Left ventricle myocardium inferior (tissue), 1 donor: ENCODE measurements around the gene NKX6-2. TPM values are rescaled to one million over a fixed set of nuclear protein-coding genes. Genes with fewer than 3 reads are reported as not detected.
A peak's percentile ranks its signal among the peaks of the same experiment; 100 is the strongest.

Experiments
- DNase-seq: peaks from one replicate; pipeline ENCODE4 v3.0.0-alpha.2; 2020
- H3K27ac ChIP-seq: fragments of 200-600 bp; replicated peaks from 2 replicates; pipeline ENCODE4 v1.8.0; 2021
- H3K27me3 ChIP-seq: fragments of 200-600 bp; 2 replicates; pipeline ENCODE4 v1.8.0; 2021; ENCODE audit warnings: low read depth
- H3K36me3 ChIP-seq: fragments of 200-600 bp; 2 replicates; pipeline ENCODE4 v1.8.0; 2021
- H3K4me1 ChIP-seq: fragments of 200-600 bp; 2 replicates; pipeline ENCODE4 v1.8.0; 2021
- H3K4me3 ChIP-seq: fragments of 200-600 bp; 2 replicates; pipeline ENCODE4 v1.8.0; 2021; ENCODE audit warnings: mild to moderate bottlenecking, moderate library complexity
- H3K9me3 ChIP-seq: fragments of 200-600 bp; replicated peaks from 2 replicates; pipeline ENCODE4 v1.8.0; 2021
- intact Hi-C: fragments of 100-400 bp; cut with micrococcal nuclease; formaldehyde crosslinking; loops from one replicate; pipeline ENCODE4 v1.11.0; 2022
- total RNA-seq: library from RNA; stranded (reverse); fragmentation: NEBNext Ultra II Directional; extraction: Animal tissue kit (Norgen Biotek cat#: 25700); gene quantifications from one replicate; pipeline ENCODE4 v1.2.1, GENCODE V29; 2021
- TF ChIP-seq, protein P1 (sequence below): fragments of 200-600 bp; IDR thresholded peaks from 2 replicates; pipeline ENCODE4 v1.8.0; 2021; ENCODE audit warnings: antibody characterized with exemption, mild to moderate bottlenecking, borderline replicate concordance
- donor health status: DM: no; HTN: yes; CAD: no; lungs with severe emphysema.

The NKX6-2 gene
- total RNA-seq, 1 donor from 2014 or later: not detected

DNA sequence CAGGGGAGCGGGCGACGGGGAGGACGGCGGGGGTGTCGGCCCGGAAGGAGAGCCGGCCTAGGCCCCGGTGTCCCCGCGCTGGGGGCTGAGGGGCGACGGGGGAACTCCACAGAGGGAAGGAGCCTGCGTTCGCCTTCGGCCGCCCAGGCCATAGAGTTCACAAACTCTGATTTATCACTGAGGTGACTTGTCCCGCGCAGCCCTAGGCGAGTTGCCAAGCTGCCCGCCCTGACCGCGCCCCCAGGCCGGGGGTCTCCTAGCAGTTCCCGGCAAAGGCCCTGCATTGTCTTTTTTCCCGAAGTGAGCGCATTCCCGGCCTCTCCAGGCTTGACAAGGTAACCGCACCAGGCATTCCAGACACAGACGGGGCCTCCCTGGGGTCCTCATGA is 2.9 kb upstream of the NKX6-2 start:
- Histone ChIP-seq H3K27ac (no peak overlapping the region), H3K27me3 (peaks cover 90% of the 10 kb centered on the region), H3K4me3 (no peak overlapping the region), H3K4me1 (peaks cover 43% of the 10 kb centered on the region), H3K36me3 (peaks cover 2% of the 10 kb centered on the region), H3K9me3 (no peaks in the 10 kb centered on the region)
- intact Hi-C loops: no loop called here
- DNase-seq: no peak
- TF ChIP-seq, protein P1, sequence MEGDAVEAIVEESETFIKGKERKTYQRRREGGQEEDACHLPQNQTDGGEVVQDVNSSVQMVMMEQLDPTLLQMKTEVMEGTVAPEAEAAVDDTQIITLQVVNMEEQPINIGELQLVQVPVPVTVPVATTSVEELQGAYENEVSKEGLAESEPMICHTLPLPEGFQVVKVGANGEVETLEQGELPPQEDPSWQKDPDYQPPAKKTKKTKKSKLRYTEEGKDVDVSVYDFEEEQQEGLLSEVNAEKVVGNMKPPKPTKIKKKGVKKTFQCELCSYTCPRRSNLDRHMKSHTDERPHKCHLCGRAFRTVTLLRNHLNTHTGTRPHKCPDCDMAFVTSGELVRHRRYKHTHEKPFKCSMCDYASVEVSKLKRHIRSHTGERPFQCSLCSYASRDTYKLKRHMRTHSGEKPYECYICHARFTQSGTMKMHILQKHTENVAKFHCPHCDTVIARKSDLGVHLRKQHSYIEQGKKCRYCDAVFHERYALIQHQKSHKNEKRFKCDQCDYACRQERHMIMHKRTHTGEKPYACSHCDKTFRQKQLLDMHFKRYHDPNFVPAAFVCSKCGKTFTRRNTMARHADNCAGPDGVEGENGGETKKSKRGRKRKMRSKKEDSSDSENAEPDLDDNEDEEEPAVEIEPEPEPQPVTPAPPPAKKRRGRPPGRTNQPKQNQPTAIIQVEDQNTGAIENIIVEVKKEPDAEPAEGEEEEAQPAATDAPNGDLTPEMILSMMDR: no peak

DNA sequence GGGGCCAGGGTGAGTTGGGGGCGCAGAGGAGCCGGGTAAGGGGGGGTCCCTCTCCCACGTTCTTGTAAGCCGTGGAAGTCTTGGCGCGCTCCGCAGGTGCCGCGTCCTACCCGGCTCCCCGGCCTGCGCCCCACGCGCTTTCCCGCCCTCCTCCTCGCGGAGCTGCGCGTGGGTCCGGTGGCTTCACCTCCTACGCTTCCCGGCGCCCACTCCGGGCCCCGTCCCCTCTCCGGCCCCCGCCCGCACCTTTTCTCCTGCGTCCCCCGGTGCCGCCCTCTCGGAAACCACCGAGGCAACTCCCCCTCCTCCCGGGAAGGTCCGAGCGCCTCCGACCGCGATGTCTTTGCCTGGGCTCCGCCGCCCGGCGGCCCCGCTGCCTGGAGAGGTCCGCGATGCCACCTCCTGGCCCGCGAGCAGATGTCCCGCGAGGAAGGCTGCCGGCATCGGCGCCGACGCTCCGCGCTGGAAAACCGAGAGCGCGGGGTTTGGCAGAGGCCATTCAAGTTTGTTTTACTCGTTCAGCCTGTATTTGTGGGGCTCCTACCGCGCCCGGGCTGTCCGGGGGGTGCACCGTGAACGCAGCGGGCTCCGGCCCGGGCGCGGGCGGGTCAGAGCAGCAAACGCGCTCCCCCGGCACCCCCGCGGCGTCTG is 2.4 kb upstream of the NKX6-2 start:
- TF ChIP-seq, protein P1: peak; percentile 25
- peaks cover 90% of the 10 kb centered on the region for H3K27me3 ChIP-seq
- intact Hi-C loops: no loop called here

DNA sequence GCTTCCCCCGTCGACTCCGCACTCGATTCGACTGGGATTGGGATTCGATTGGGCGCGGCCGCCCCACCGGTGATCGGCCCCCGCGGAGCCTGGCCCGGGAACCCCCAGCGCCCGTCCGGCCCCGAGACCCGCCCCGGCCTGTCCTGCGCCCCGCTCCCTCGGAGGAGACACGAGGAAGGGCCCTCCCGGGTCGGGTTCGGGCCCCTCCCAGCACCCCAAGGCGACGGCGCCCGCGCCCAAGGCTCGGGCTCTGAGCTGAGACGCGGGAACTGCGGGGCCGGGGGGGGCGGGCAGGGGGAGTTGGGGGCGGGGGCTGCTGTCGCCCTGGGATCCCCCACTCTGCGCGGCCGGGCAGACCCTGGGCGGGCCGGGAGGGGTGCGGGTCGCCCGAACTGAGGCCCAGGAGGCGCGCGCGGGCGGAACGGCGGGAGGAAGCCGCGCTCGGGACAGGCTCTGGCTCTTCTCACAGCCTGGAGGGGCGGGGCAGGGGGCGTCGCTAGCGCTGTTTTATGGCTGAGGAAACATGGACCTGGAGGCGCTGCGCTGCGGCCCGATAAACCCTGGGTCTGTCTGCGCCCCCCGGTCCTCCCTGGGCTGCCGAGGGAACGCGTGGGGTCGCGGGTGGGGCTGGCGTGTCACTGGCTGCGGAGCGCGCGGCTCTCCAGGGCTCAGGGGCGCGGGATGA is 1.7 kb upstream of the NKX6-2 start:
- Histone ChIP-seq H3K27me3 (peaks cover 90% of the 10 kb centered on the region), H3K36me3 (peaks cover 14% of the 10 kb centered on the region), H3K4me3 (peak overlapping the region; percentile 30), H3K4me1 (peaks cover 43% of the 10 kb centered on the region), H3K9me3 (no peaks in the 10 kb centered on the region), H3K27ac (no peak overlapping the region)
- intact Hi-C loops: no loop called here
- TF ChIP-seq, protein P1: no peak
- DNase-seq: no peak

More for the DNA sequence above, 2.4 kb upstream of the NKX6-2 start:
- Histone ChIP-seq H3K27ac (no peak overlapping the region), H3K36me3 (peaks cover 7% of the 10 kb centered on the region), H3K4me1 (peaks cover 43% of the 10 kb centered on the region), H3K4me3 (peak overlapping the region; percentile 11), H3K9me3 (no peaks in the 10 kb centered on the region)
- no peak for DNase-seq

DNA sequence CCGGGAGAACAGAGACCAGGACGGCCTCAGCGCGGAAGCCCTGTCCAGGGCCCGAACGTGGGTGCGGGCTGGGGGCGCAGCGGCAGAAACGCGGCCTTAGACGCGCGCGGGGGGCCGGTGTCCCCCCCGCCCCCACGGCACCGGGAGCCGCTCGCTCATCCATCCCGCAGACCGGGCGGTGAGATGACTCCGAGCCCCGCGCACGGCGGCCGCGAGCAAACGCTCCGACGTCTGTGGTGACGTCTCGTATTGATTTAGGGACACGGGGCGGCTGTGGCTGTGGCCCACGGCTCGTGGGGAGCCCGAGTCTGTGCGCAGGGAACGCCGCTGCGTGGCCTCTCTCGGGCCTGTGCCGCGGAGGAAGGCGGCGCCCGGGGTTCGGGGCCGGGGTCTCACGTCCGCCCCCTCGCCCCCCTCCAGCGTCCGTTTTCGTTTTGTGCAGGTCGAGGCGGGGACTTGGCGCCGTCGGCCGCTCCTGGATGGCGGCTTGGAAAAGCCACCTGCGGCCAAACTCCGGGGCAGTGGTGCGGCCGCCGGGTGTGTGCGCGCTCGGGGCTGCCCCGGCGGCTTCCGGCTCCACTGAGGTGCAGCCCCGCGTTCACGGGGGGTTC is 1.0 kb upstream of the NKX6-2 start:
- peaks cover 20% of the 10 kb centered on the region for H3K36me3 ChIP-seq
- TF ChIP-seq, protein P1: no peak
- intact Hi-C loops: no loop called here
- no peak for DNase-seq
- H3K27ac ChIP-seq: no peak overlapping the region
- no peaks in the 10 kb centered on the region for H3K9me3 ChIP-seq
- H3K27me3 ChIP-seq: peaks cover 90% of the 10 kb centered on the region
- peak overlapping the region; percentile 30 for H3K4me3 ChIP-seq
- peaks cover 43% of the 10 kb centered on the region for H3K4me1 ChIP-seq

DNA sequence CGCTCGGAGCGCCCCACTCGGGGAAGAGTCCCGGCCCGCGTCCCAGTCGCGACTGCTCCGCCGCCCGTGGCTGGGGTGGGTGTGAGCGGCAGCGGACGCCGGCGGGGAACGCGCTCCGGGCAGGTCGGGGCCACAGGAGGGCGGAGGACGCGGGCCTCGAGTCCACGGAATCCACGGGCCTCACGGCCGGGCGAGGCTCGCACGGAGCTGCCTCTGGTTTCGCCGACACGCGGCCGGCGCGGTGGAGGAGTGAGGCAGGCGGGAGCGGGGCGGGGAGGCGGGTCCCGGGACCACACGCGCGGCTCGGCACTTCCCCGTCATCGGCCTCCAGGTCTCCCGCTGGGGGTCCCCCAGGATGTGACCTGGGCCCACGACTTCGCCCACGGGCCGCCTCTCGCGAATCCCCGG is 533 bp upstream of the NKX6-2 start:
- Histone ChIP-seq H3K9me3 (no peaks in the 10 kb centered on the region), H3K4me1 (peaks cover 43% of the 10 kb centered on the region), H3K4me3 (peak overlapping the region; percentile 30), H3K36me3 (peaks cover 25% of the 10 kb centered on the region), H3K27ac (no peak overlapping the region), H3K27me3 (peaks cover 86% of the 10 kb centered on the region)
- TF ChIP-seq, protein P1: no peak
- intact Hi-C loops: no loop called here
- DNase-seq: no peak
